ENCODE measurements around the gene ARMC9.

DNA sequence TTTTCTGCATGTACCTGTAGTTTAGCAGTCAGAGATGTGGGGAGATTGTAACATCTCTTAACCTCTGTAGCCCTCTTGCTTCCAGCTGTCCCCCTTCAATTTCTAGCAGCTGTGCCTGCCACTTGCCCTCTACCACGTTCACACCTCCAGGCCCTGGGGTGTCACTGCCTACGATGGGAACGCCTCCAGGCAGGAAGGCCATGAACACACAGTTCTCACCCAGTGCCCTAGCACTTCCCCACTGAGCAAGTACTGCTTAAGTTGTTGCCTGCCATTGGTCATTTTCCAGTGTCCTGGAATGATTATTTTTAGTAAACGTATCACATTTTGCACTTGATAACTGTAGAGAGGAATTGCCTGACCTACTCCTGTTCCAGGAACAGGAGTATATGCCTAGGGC lies 120.0 kb downstream of the ARMC9 start:
- TF ChIP-seq POLR2A (IDR thresholded peaks at IDR 0.05) (no peak), EP300 (IDR thresholded peaks at IDR 0.05) (no peak)
- TF ChIP-seq, protein P1, sequence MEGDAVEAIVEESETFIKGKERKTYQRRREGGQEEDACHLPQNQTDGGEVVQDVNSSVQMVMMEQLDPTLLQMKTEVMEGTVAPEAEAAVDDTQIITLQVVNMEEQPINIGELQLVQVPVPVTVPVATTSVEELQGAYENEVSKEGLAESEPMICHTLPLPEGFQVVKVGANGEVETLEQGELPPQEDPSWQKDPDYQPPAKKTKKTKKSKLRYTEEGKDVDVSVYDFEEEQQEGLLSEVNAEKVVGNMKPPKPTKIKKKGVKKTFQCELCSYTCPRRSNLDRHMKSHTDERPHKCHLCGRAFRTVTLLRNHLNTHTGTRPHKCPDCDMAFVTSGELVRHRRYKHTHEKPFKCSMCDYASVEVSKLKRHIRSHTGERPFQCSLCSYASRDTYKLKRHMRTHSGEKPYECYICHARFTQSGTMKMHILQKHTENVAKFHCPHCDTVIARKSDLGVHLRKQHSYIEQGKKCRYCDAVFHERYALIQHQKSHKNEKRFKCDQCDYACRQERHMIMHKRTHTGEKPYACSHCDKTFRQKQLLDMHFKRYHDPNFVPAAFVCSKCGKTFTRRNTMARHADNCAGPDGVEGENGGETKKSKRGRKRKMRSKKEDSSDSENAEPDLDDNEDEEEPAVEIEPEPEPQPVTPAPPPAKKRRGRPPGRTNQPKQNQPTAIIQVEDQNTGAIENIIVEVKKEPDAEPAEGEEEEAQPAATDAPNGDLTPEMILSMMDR (IDR thresholded peaks at IDR 0.05), result no peak
